ENCODE results near the gene KRT78. TPM values are rescaled to one million over a fixed set of nuclear protein-coding genes. Genes with fewer than 3 reads are reported as not detected.
A peak's percentile ranks its signal among the peaks of the same experiment; 100 is the strongest.

Gene KRT78
- total and polyA plus RNA-seq, 9 of the 15 experiments (the other 6 are each of a cell fraction or from before 2014, with no cell fraction given): not detected

- BruUV-seq (replicated peaks): no TSS peak
- 0 out of 2 replicates have a peak, but pooled peaks have one; percentile 1 for TF ChIP-seq RUNX1 (IDR thresholded peaks at IDR 0.05; ENCODE audit: low read depth)
- no peak for TF ChIP-seq ELK3 (CRISPR knock-in tag; IDR thresholded peaks at IDR 0.05)
- 0 out of 2 replicates have a peak, but pooled peaks have one; percentile 5 for TF ChIP-seq ZEB2 (IDR thresholded peaks at IDR 0.05)
- TF ChIP-seq HES1 (IDR thresholded peaks at IDR 0.05; ENCODE audit: low read depth): 0 out of 2 replicates have a peak, but pooled peaks have one; percentile 1
- 0 out of 2 replicates have a peak, but pooled peaks have one; percentile 29 for TF ChIP-seq SMARCE1 (IDR thresholded peaks at IDR 0.05)
- peak; percentile 26; the same call in 1 of the 2 replicates for TF ChIP-seq DPF2 (IDR thresholded peaks at IDR 0.05)
- H3K9me1 ChIP-seq (ENCODE audit: control insufficient read depth, insufficient read depth, low read length): no peaks in the 10 kb centered on the region
- no peak overlapping the region; the same call in 2 of the 3 replicates for H3K27ac ChIP-seq (ENCODE audit: extremely low read depth, low read depth, low read length)
- H3K4me2 ChIP-seq (ENCODE audit: insufficient read depth, low read length): peak overlapping the region; percentile 74
- in situ Hi-C loops (cut with MboI) (no loop called here), intact Hi-C loops (cut with micrococcal nuclease) (no loop called here)
- no peaks in the 10 kb centered on the region for H4K20me1 ChIP-seq (replicated peaks; ENCODE audit: control insufficient read depth, insufficient read depth, low read length)
- peak overlapping the region; percentile 98 for H2AFZ ChIP-seq (ENCODE audit: low read depth, low read length)
- peaks cover 0 to 9% of the 10 kb centered on the region in 2 experiments; a peak in 1 of 5 replicates for H3K27me3 ChIP-seq (ENCODE audit: control insufficient read depth in 2 of 2, insufficient read depth in 2 of 2, low read length in 2 of 2)
- no peaks in the 10 kb centered on the region for H3K79me2 ChIP-seq (ENCODE audit: control insufficient read depth, insufficient read depth, low read length)
- no peaks in the 10 kb centered on the region for H3K36me3 ChIP-seq (ENCODE audit: control insufficient read depth, insufficient read depth, low read length)
- no peak for ATAC-seq
- CTCF ChIA-PET (ENCODE audit: low intra/inter-chr PET ratio): no interaction called here
- POLR2A ChIA-PET: no interaction called here
- H3K9me3 ChIP-seq (replicated peaks; ENCODE audit: control insufficient read depth, insufficient read depth, low read depth, low read length): no peaks in the 10 kb centered on the region
- peak overlapping the region; percentile 22; the same call in 1 of the 2 replicates for H3K4me3 ChIP-seq
- peak; percentile 64 for FAIRE-seq
- H3K4me1 ChIP-seq (replicated peaks in 1 of 2; ENCODE audit: control insufficient read depth in 2 of 2, insufficient read depth in 2 of 2, low read length in 2 of 2): peaks cover 16 to 26% of the 10 kb centered on the region in 2 experiments; a peak in 4 of 5 replicates
- WGBS (ENCODE audit: insufficient coverage, low coverage, missing lambda C conversion rate): 54% methylated on average over 18 of the region's 19 CpGs
- H3K9ac ChIP-seq (ENCODE audit: insufficient read depth in 1 of 2, low read depth in 2 of 2, low read length in 2 of 2): peak overlapping the region; percentile 37 to 85
- DNase-seq (ENCODE audit: extremely low read depth in 1 of 4, low spot score in 3 of 4): peak in 2 of 4 experiments; percentile 26 to 39
Measured at GRCh38 chr12:52790427-52791270, 58.1 kb downstream of the KRT78 start.

Measured in K562 (cell line).